GM12801 (cell line): ENCODE measurements around the gene PML.

ENCODE experiments used
- TF ChIP-seq, protein P1 (sequence below): IDR thresholded peaks from one replicate; pipeline ENCODE4 v1.5.1; 2011; ENCODE audit warnings: control low read depth; ENCODE audit not compliant: insufficient read length; ENCODE audit errors: extremely low read depth

Gene PML

DNA sequence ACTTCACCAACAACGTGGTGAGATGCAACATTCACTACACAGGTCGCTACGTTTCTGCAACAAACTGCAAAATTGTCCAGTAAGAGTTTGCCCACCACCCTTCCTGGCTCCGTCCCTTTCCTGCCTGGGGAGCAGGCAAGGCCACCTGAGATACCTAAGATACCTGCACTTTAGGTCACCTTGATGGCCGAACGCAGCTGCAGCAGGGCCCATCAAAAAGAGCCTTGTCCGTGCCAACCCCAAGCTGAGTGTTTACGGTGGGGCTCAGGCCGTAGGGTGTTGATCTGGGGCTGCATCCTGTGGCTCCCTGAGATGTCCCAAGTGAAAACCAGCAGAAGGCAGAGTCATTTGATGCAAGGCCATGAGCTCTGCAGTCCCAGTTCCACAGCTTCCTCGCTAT lies 45.0 kb upstream of the PML start:
- TF ChIP-seq, protein P1, sequence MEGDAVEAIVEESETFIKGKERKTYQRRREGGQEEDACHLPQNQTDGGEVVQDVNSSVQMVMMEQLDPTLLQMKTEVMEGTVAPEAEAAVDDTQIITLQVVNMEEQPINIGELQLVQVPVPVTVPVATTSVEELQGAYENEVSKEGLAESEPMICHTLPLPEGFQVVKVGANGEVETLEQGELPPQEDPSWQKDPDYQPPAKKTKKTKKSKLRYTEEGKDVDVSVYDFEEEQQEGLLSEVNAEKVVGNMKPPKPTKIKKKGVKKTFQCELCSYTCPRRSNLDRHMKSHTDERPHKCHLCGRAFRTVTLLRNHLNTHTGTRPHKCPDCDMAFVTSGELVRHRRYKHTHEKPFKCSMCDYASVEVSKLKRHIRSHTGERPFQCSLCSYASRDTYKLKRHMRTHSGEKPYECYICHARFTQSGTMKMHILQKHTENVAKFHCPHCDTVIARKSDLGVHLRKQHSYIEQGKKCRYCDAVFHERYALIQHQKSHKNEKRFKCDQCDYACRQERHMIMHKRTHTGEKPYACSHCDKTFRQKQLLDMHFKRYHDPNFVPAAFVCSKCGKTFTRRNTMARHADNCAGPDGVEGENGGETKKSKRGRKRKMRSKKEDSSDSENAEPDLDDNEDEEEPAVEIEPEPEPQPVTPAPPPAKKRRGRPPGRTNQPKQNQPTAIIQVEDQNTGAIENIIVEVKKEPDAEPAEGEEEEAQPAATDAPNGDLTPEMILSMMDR: no peak

DNA sequence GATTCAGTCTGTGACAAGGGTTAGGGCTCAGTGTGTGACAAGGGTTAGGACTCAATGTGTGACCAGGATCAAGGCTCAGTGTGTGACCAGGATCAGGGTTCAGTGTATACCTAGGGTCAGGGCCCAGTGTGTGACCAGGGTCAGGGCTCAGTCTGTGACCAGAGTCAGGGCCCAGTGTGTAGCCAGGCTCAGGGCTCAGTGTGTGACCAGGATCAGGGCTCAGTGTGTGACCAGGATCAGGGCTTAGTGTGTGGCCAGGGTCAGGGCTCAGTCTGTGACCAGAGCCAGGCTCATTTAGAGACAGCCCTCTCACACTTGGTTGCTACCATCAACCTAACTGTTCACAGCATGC lies 44.1 kb upstream of the PML start:
- TF ChIP-seq, protein P1: no peak

DNA sequence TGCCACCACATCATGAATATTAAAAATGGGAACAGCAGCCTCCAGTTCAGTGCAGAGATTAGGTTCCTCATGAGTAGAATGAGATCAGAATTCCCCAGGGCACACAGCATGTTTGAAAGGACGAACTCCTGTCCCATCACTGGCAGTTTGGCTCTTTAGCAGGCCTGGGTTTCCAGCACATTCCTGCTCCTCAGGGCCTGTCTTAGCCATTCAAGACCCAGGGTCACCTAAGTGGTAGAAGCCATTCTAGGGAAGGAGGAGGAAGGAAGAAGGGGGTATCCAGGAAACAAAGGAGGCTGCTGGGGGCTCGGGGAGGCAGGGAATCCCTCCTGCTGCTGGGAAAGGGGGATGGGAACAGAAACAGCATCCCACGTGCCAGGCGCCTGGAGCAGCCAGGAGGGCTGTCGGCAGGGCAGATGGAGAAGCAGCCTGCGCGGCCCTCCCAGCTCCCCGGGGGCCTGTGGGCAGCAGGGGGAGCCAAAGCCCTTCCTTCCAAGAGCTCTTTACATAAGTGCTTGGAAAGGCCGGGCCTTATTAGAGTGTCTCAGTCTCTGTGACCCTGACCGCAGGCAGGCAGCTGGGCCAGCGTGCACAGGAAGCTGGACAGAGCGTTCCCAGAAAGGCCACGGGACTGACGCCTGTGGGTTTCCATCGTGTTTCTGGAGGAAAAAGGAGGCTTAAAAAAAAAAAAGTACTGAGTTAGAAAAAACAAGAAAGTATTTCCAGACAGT lies 43.5 kb upstream of the PML start:
- TF ChIP-seq, protein P1: no peak

DNA sequence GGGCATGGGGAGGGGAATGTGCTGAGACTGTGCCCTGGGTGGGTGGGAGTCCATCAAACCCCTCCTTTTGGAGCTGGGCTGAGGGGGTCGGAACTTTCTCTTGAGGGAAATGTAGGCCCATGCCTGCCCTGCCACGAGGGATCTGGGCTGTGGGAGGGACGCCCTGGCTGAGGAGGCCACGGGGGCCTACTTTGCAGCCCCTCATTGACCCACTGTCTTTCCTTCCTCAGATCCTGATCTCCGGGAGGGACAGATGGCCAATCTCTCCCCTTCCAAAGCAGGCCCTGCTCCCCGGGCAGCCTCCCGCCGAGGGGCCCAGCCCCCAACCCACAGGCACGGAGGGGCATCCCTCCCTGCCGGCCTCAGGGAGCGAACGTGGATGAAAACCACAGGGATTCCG lies 42.9 kb upstream of the PML start:
- TF ChIP-seq, protein P1: no peak

DNA sequence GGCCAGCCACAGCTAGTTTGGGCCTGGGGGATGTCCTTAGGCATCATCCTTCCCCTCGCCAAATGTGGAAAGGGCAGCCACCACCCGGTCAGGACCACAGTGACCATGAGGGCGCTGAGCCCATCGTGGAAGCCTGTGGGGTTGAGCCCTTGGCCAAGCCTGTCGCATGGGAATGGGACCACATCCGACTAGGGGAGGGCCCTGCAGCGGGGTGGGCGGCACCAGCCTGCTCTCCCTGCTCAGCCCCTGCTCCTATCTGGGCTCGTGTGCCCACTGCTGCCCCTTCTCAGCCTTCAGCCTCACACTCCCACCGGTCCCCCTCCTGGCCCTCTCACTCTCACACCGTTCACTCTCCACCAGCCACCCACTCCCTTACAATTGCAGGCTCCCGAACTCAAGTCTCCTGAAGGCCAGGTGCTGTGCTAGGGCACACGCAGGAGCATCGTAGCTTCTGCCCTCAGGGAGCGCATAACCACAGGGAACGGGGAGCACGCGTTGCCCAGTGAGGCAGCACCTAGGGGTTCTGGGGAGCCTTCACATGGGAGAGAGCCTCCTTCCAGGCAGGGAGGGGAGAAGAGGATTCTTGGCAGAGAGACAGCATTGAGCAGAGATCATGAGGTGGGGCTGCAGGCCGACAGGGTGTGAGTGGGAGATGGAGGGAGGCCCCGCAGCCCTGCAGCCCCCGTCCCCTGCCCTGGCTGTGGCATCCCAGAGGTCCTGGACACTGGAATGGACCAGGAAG lies 42.2 kb upstream of the PML start:
- TF ChIP-seq, protein P1: no peak

DNA sequence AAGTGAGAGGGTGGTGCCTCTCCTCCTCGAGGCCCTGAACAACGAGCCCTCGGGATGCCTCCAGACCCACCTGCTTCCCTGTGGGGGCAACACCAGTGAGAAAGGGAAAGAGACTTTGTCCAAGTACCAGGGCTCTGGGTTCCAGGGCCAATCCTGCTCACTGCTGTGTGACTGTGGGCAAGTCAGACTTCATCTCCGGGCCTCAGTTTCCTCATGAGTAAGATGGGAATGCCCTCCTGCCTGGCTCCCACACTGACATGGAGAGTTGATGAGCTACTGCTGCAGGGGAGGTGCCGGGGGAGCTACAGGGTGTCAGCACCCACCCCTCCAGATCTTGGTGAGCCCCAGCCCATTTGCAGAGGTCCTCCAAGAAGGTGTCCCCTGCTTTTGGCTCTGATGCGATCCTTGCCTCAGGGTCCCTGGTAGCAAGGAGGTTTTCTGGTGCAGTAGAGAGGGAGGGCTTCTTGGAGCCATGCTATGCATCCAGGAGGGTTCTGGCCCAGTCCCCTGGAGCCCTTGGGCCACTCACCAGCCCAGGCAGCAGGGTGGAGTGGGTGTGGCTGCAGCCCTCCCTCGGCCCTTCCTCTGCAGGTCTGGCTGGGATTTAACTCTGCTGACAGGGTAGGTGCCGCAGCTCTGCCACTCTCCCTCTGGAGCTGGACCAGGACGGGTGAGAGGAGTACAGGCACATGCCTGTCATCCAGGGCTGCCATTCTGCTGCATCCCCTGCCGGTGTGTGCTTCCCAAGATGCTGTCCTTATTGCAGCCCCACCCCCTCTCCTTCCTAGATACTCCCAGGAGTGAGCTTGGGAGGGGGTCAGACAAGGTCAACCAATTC lies 41.4 kb upstream of the PML start:
- TF ChIP-seq, protein P1: no peak
